Liver (tissue), 9 donors: Measurements from ENCODE around the gene PDCD1. TPM values are rescaled to one million over a fixed set of nuclear protein-coding genes. Genes with fewer than 3 reads are reported as not detected.

Source experiments
- DNase-seq: peaks from one replicate; pipeline ENCODE4 v3.0.0-alpha.2; 2017; ENCODE audit warnings: low spot score
- H3K27ac ChIP-seq, 2 donors: one replicate each; pipeline ENCODE4 v1.7.0; 2013; ENCODE audit warnings: inconsistent platforms in 2 of 2, low read length in 2 of 2, control low read depth in 1 of 2, low read depth in 1 of 2, mild to moderate bottlenecking in 1 of 2
- H3K27me3 ChIP-seq, 4 donors: one replicate each; pipeline versions ENCODE4 v1.6.1 to v1.7.0; 2013; ENCODE audit warnings: low read length in 3 of 4, inconsistent platforms in 1 of 4, mild to moderate bottlenecking in 1 of 4, moderate library complexity in 1 of 4; ENCODE audit not compliant: control insufficient read depth in 4 of 4, insufficient read depth in 4 of 4
- H3K36me3 ChIP-seq, 4 donors: one replicate each; pipeline versions ENCODE4 v1.6.1 to v1.7.0; 2013; ENCODE audit warnings: low read length in 3 of 4, mild to moderate bottlenecking in 3 of 4, low read depth in 1 of 4, moderate library complexity in 1 of 4; ENCODE audit not compliant: control insufficient read depth in 4 of 4, insufficient read depth in 3 of 4
- H3K4me1 ChIP-seq, 4 donors: one replicate each; pipeline versions ENCODE4 v1.6.1 to v1.7.0; 2013; ENCODE audit warnings: low read length in 3 of 4, mild to moderate bottlenecking in 3 of 4, moderate library complexity in 1 of 4; ENCODE audit not compliant: control insufficient read depth in 4 of 4, insufficient read depth in 4 of 4
- H3K4me3 ChIP-seq, 3 donors: one replicate each; pipeline versions ENCODE4 v1.6.1 to v1.7.0; 2013; ENCODE audit warnings: low read length in 3 of 3, control low read depth in 1 of 3, low read depth in 1 of 3, mild to moderate bottlenecking in 1 of 3
- H3K9ac ChIP-seq, 2 donors: one replicate each; pipeline ENCODE4 v1.7.0; 2013; ENCODE audit warnings: low read length in 2 of 2, mild to moderate bottlenecking in 2 of 2, moderate library complexity in 2 of 2, control low read depth in 1 of 2, low read depth in 1 of 2
- H3K9me3 ChIP-seq, 4 donors: one replicate each; pipeline versions ENCODE4 v1.6.1 to v1.7.0; 2013; ENCODE audit warnings: low read length in 3 of 4; ENCODE audit not compliant: control insufficient read depth in 4 of 4
- CTCF ChIP-seq: fragments of 150-350 bp; IDR thresholded peaks from 2 replicates; pipeline ENCODE4 v1.5.1; 2017; ENCODE audit warnings: improper control_type of control experiment, low read depth, low read length; ENCODE audit not compliant: missing input control
- EGR1 ChIP-seq, 2 donors: IDR thresholded peaks; 2 replicates each; pipeline ENCODE4 v1.6.1; 2016 to 2018; ENCODE audit warnings: antibody characterized with exemption in 2 of 2, low read depth in 2 of 2
- FOXA1 ChIP-seq: IDR thresholded peaks from 2 replicates; pipeline ENCODE4 v1.6.1; 2016; ENCODE audit warnings: antibody characterized with exemption
- FOXA2 ChIP-seq: IDR thresholded peaks from 2 replicates; pipeline ENCODE4 v1.6.1; 2016; ENCODE audit warnings: antibody characterized with exemption
- GABPA ChIP-seq, 2 donors: IDR thresholded peaks in 1 of 2; conservative IDR thresholded peaks in 1 of 2; 2 replicates each; pipeline ENCODE4 v1.6.1; 2016; ENCODE audit warnings: antibody characterized with exemption in 2 of 2, mild to moderate bottlenecking in 1 of 2, moderate library complexity in 1 of 2
- HNF4A ChIP-seq, 2 donors: conservative IDR thresholded peaks; 2 replicates each; pipeline ENCODE4 v1.6.1; 2016; ENCODE audit warnings: antibody characterized with exemption in 2 of 2, mild to moderate bottlenecking in 2 of 2
- HNF4G ChIP-seq: IDR thresholded peaks from 2 replicates; pipeline ENCODE4 v1.6.1; 2016; ENCODE audit warnings: antibody characterized with exemption
- JUND ChIP-seq, 2 donors: IDR thresholded peaks; 2 replicates each; pipeline ENCODE4 v1.6.1; 2016; ENCODE audit warnings: antibody characterized with exemption in 2 of 2
- NR2F2 ChIP-seq: IDR thresholded peaks from 2 replicates; pipeline ENCODE4 v1.6.1; 2016; ENCODE audit warnings: antibody characterized with exemption
- RAD21 ChIP-seq, 2 donors: IDR thresholded peaks; 2 replicates each; pipeline ENCODE4 v1.6.1; 2016; ENCODE audit warnings: antibody characterized with exemption in 2 of 2, mild to moderate bottlenecking in 2 of 2
- RXRA ChIP-seq, 2 donors: IDR thresholded peaks; 2 replicates each; pipeline ENCODE4 v1.6.1; 2017 to 2018; ENCODE audit warnings: antibody characterized with exemption in 2 of 2, mild to moderate bottlenecking in 1 of 2
- SP1 ChIP-seq: IDR thresholded peaks from 2 replicates; pipeline ENCODE4 v1.6.1; 2018; ENCODE audit warnings: antibody characterized with exemption, mild to moderate bottlenecking
- TAF1 ChIP-seq: conservative IDR thresholded peaks from 2 replicates; pipeline ENCODE4 v1.6.1; 2016; ENCODE audit warnings: antibody characterized with exemption, mild to moderate bottlenecking
- YY1 ChIP-seq: IDR thresholded peaks from 2 replicates; pipeline ENCODE4 v1.6.1; 2016; ENCODE audit warnings: antibody characterized with exemption, mild to moderate bottlenecking
- WGBS: extraction: QIAGEN DNeasy Blood & Tissue Kit; methylation state at CpG from one replicate; pipeline ENCODE4 v1.1.7; 2013; 5-methylcytosine and 5-hydroxymethylcytosine counted together
- polyA plus RNA-seq, 2 donors: library from polyadenylated mRNA; stranded (reverse) in 1 of 2; unstranded in 1 of 2; fragments of 200-250 nt in 1 of 2; fragments of >200 nt in 1 of 2; fragmentation: Nextera tagmentation in 1 of 2; extraction: Ambion mirVana in 1 of 2; gene quantifications; one replicate each; pipeline versions ENCODE4 v1.2.1 to v1.2.3, GENCODE V29; 2013 to 2015
- total RNA-seq, 2 donors: library from RNA; depleted of rRNA; stranded (reverse); fragments of >200 nt; gene quantifications; one replicate each; pipeline ENCODE4 v1.2.3, GENCODE V29; 2014
- TF ChIP-seq, protein P1 (sequence below): IDR thresholded peaks from 2 replicates; pipeline ENCODE4 v1.6.1; 2016; ENCODE audit warnings: antibody characterized with exemption, mild to moderate bottlenecking
- TF ChIP-seq, protein P2 (sequence below): IDR thresholded peaks from 2 replicates; pipeline ENCODE4 v1.6.1; 2016; ENCODE audit warnings: antibody characterized with exemption
- TF ChIP-seq, protein P3 (sequence below): IDR thresholded peaks from 2 replicates; pipeline ENCODE4 v1.6.1; 2016; ENCODE audit warnings: antibody characterized with exemption
- TF ChIP-seq, protein P4 (sequence below): IDR thresholded peaks from 2 replicates; pipeline ENCODE4 v1.6.1; 2016; ENCODE audit warnings: antibody characterized with exemption
- donor health status: healthy.
- donor health status: healthy.
- donor health status: healthy.
- donor health status: healthy.
- donor health status: healthy.

Gene PDCD1
- total and polyA plus RNA-seq, 4 donors, result 0.20 to 0.37 (median 0.25) TPM; not detected in 1

DNA sequence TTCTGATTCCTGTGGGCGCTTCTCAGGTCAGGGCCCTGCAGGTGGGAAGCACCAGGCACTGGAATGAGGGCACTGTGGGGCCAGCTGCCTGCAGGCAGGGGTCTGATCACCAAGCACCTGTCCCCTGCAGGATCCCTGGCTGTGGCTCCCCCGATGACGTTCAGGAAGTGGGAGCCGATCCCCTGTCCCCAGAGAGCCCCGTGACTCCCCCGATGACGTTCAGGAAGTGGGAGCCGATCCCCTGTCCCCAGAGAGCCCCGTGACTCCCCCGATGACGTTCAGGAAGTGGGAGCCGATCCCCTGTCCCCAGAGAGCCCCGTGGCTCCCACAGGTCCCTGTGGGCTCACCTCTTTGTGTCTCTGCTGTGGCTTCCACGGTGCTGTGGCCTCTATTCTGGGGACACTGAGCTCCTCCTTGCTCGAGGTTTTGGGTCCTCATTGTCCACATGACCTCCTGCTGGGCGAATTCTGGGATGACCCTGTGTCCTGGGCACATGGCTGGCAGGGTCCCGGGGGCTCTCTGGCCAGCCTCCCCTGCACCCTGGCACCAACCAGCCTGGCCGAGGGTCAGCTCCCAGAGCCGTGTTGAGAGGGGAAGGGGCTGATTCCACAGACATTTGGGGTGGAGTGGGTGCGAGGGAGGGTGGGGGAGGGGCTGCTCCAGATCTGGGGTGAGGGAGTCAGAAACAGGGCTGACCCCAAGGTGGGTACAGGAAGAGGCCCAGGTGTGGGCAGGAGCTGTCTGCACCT, 44.9 kb downstream of the PDCD1 start:
- DNase-seq, result no peak
- Histone ChIP-seq H3K4me3 (no peak overlapping the region), H3K27me3 (no peaks in the 10 kb centered on the region), H3K4me1 (peaks cover 13 to 41% (median 28%) of the 10 kb centered on the region in 4 donors), H3K36me3 (peaks cover 0 to 2% (median 0%) of the 10 kb centered on the region in 4 donors), H3K27ac (no peak overlapping the region), H3K9ac (no peak overlapping the region), H3K9me3 (no peaks in the 10 kb centered on the region)
- TF ChIP-seq FOXA1, result no peak
- TF ChIP-seq HNF4A (conservative IDR thresholded peaks at IDR 0.05), result no peak
- TF ChIP-seq, protein P1, sequence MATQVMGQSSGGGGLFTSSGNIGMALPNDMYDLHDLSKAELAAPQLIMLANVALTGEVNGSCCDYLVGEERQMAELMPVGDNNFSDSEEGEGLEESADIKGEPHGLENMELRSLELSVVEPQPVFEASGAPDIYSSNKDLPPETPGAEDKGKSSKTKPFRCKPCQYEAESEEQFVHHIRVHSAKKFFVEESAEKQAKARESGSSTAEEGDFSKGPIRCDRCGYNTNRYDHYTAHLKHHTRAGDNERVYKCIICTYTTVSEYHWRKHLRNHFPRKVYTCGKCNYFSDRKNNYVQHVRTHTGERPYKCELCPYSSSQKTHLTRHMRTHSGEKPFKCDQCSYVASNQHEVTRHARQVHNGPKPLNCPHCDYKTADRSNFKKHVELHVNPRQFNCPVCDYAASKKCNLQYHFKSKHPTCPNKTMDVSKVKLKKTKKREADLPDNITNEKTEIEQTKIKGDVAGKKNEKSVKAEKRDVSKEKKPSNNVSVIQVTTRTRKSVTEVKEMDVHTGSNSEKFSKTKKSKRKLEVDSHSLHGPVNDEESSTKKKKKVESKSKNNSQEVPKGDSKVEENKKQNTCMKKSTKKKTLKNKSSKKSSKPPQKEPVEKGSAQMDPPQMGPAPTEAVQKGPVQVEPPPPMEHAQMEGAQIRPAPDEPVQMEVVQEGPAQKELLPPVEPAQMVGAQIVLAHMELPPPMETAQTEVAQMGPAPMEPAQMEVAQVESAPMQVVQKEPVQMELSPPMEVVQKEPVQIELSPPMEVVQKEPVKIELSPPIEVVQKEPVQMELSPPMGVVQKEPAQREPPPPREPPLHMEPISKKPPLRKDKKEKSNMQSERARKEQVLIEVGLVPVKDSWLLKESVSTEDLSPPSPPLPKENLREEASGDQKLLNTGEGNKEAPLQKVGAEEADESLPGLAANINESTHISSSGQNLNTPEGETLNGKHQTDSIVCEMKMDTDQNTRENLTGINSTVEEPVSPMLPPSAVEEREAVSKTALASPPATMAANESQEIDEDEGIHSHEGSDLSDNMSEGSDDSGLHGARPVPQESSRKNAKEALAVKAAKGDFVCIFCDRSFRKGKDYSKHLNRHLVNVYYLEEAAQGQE, result no peak
- no peak for TF ChIP-seq RXRA (IDR thresholded peaks at IDR 0.05)
- TF ChIP-seq CTCF, result no peak
- TF ChIP-seq GABPA (IDR thresholded peaks at IDR 0.05 in 1 of 2, conservative IDR thresholded peaks at IDR 0.05 in 1 of 2), result no peak
- TF ChIP-seq YY1, result no peak
- TF ChIP-seq, protein P2, sequence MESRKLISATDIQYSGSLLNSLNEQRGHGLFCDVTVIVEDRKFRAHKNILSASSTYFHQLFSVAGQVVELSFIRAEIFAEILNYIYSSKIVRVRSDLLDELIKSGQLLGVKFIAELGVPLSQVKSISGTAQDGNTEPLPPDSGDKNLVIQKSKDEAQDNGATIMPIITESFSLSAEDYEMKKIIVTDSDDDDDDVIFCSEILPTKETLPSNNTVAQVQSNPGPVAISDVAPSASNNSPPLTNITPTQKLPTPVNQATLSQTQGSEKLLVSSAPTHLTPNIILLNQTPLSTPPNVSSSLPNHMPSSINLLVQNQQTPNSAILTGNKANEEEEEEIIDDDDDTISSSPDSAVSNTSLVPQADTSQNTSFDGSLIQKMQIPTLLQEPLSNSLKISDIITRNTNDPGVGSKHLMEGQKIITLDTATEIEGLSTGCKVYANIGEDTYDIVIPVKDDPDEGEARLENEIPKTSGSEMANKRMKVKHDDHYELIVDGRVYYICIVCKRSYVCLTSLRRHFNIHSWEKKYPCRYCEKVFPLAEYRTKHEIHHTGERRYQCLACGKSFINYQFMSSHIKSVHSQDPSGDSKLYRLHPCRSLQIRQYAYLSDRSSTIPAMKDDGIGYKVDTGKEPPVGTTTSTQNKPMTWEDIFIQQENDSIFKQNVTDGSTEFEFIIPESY, result no peak
- TF ChIP-seq, protein P3, sequence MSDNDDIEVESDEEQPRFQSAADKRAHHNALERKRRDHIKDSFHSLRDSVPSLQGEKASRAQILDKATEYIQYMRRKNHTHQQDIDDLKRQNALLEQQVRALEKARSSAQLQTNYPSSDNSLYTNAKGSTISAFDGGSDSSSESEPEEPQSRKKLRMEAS, result no peak
- TF ChIP-seq, protein P4, sequence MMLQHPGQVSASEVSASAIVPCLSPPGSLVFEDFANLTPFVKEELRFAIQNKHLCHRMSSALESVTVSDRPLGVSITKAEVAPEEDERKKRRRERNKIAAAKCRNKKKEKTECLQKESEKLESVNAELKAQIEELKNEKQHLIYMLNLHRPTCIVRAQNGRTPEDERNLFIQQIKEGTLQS, result no peak
- TF ChIP-seq RAD21 (IDR thresholded peaks at IDR 0.05), result no peak
- TF ChIP-seq JUND (IDR thresholded peaks at IDR 0.05), result no peak
- TF ChIP-seq SP1, result no peak
- no peak for TF ChIP-seq EGR1 (IDR thresholded peaks at IDR 0.05; ENCODE audit: low read depth in 2 of 2)
- no peak for TF ChIP-seq NR2F2
- TF ChIP-seq TAF1, result no peak
- TF ChIP-seq HNF4G, result no peak
- no peak for TF ChIP-seq FOXA2
- 73% methylated on average over 20 of the region's 20 CpGs for WGBS
